A673 (cell line): ENCODE results near the gene TSPAN15. TPM values are rescaled to one million over a fixed set of nuclear protein-coding genes. Genes with fewer than 3 reads are reported as not detected.
"Not testable (repeated sequence)": the region's sequence is repeated elsewhere in the genome, so short reads cannot be mapped to it uniquely, and the experiment has no call there.

Experiments used
- BruUV-seq: library from RNA; stranded (reverse); fragments of 400-500 nt; replicated peaks from 2 replicates; lab custom pipeline; 2021; lab: Mats Ljungman, UMichigan
- CTCF ChIA-PET: fragments of 300-600 bp; sonication (Branson Sonifier 250); formaldehyde crosslinking; loops from one replicate; lab custom pipeline; 2022; ENCODE audit warnings: antibody characterized with exemption; lab: Charles Lee
- POLR2A ChIA-PET: fragments of 300-600 bp; sonication (Branson Sonifier 250); formaldehyde crosslinking; loops from one replicate; lab custom pipeline; 2022; ENCODE audit warnings: antibody characterized with exemption; ENCODE audit not compliant: low non-redundant PET; lab: Charles Lee
- DNase-seq: peaks from one replicate; pipeline ENCODE4 v3.0.0-alpha.2; 2015; ENCODE audit warnings: low spot score
- H3K27ac ChIP-seq: fragments of 200-600 bp; sonication (generic); 2 replicates; pipeline ENCODE4 v1.5.1; 2016; ENCODE audit warnings: mixed run types, low read depth, mild to moderate bottlenecking, mixed read lengths, antibody characterized with exemption, low read length; ENCODE audit not compliant: poor library complexity, severe bottlenecking
- H3K27me3 ChIP-seq: fragments of 200-600 bp; sonication (generic); replicated peaks from 2 replicates; pipeline ENCODE4 v1.6.1; 2017; ENCODE audit warnings: mixed run types, low read depth, mild to moderate bottlenecking, mixed read lengths, antibody characterized with exemption, low read length; ENCODE audit not compliant: insufficient read depth, poor library complexity
- H3K36me3 ChIP-seq: fragments of 200-600 bp; sonication (generic); 2 replicates; pipeline ENCODE4 v1.6.1; 2016; ENCODE audit warnings: mixed run types, mild to moderate bottlenecking, mixed read lengths, antibody characterized with exemption, low read length; ENCODE audit not compliant: insufficient read depth, poor library complexity, severe bottlenecking
- H3K4me1 ChIP-seq: fragments of 200-600 bp; sonication (generic); 2 replicates; pipeline ENCODE4 v1.6.1; 2017; ENCODE audit warnings: mixed run types, mild to moderate bottlenecking, mixed read lengths, antibody characterized with exemption, low read length; ENCODE audit not compliant: insufficient read depth, poor library complexity, severe bottlenecking
- H3K4me3 ChIP-seq: fragments of 200-600 bp; sonication (generic); 2 replicates; pipeline ENCODE4 v1.5.1; 2016; ENCODE audit warnings: low read depth, mixed run types, mild to moderate bottlenecking, mixed read lengths, low read length; ENCODE audit not compliant: poor library complexity, severe bottlenecking
- H3K9me3 ChIP-seq: fragments of 200-600 bp; sonication (generic); 2 replicates; pipeline ENCODE4 v1.6.1; 2016; ENCODE audit warnings: mixed run types, low read depth, mild to moderate bottlenecking, mixed read lengths, antibody characterized with exemption, low read length; ENCODE audit not compliant: poor library complexity, severe bottlenecking
- EZH2 ChIP-seq: fragments of 200-600 bp; sonication (generic); IDR thresholded peaks from 2 replicates; pipeline ENCODE4 v1.6.1; 2017; ENCODE audit warnings: borderline replicate concordance, low read depth, mild to moderate bottlenecking, mixed read lengths, antibody characterized with exemption, low read length; ENCODE audit not compliant: poor library complexity, severe bottlenecking
- intact Hi-C: fragments of 100-400 bp; cut with micrococcal nuclease; formaldehyde crosslinking; loops from one replicate; pipeline ENCODE4 v1.10.0; 2022; ENCODE audit not compliant: unreplicated experiment
- total RNA-seq: library from RNA; stranded (reverse); gene quantifications from 2 replicates; pipeline ENCODE4 v1.2.3, GENCODE V29; 2021
- TF ChIP-seq, protein P1 (sequence below): fragments of 300-800, 200-600 bp; sonication (generic); conservative IDR thresholded peaks from 2 replicates; pipeline ENCODE4 v1.5.1; 2017; ENCODE audit warnings: low read depth, mild to moderate bottlenecking, antibody characterized with exemption, low read length, moderate library complexity, mixed read lengths

The TSPAN15 gene
- total RNA-seq, 1 experiment from 2014 or later = 2.1 TPM

- no peak for TF ChIP-seq EZH2
- TF ChIP-seq, protein P1, sequence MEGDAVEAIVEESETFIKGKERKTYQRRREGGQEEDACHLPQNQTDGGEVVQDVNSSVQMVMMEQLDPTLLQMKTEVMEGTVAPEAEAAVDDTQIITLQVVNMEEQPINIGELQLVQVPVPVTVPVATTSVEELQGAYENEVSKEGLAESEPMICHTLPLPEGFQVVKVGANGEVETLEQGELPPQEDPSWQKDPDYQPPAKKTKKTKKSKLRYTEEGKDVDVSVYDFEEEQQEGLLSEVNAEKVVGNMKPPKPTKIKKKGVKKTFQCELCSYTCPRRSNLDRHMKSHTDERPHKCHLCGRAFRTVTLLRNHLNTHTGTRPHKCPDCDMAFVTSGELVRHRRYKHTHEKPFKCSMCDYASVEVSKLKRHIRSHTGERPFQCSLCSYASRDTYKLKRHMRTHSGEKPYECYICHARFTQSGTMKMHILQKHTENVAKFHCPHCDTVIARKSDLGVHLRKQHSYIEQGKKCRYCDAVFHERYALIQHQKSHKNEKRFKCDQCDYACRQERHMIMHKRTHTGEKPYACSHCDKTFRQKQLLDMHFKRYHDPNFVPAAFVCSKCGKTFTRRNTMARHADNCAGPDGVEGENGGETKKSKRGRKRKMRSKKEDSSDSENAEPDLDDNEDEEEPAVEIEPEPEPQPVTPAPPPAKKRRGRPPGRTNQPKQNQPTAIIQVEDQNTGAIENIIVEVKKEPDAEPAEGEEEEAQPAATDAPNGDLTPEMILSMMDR = no peak
- intact Hi-C loops = no loop called here
- Histone ChIP-seq H3K27ac (no peak overlapping the region), H3K36me3 (no peaks in the 10 kb centered on the region), H3K4me3 (no peak overlapping the region), H3K4me1 (no peaks in the 10 kb centered on the region), H3K9me3 (no peaks in the 10 kb centered on the region), H3K27me3 (no peaks in the 10 kb centered on the region)
- no TSS peak for BruUV-seq
- ChIA-PET CTCF (no interaction called here), POLR2A (no interaction called here)
- DNase-seq = no peak
Measured at GRCh38 chr10:69486922-69487730, 35.9 kb downstream of the TSPAN15 start.

DNA sequence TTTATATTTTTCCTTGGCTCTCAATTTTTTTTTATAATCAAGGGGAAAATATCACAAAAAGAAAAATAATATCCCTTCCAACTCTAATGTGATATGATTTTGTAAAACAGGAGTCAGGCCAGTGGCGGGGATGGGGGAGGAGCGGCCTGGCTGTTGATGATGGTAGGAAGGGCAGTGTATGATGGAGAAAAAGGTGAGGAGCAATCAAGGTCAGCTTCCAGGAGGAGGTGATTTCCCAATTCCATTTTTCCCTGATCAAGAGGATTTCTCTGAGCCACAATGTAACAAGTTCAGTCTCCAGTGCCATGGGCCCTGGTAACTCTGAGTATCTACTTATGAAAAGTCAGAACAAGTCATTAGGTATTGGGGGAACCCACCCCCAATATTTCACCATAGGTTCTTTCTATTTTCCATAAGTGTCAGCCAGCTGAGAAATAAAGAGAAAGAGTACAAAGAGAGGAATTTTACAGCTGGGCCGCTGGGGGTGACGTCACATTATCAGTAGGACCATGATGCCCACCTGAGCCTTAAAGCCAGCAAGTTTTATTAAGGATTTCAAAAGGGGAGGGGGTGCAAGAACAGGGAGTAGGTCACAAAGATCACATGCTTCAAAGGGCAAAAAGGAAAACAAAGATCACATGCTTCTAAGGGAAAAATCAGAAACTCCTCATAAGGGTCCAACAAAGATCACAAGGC is 37.0 kb downstream of the TSPAN15 start:
- H3K36me3 ChIP-seq, intact Hi-C loops, POLR2A ChIA-PET, DNase-seq, CTCF ChIA-PET, BruUV-seq, H3K4me1 ChIP-seq, H3K4me3 ChIP-seq, H3K9me3 ChIP-seq, H3K27me3 ChIP-seq, H3K27ac ChIP-seq: not testable (repeated sequence)

DNA sequence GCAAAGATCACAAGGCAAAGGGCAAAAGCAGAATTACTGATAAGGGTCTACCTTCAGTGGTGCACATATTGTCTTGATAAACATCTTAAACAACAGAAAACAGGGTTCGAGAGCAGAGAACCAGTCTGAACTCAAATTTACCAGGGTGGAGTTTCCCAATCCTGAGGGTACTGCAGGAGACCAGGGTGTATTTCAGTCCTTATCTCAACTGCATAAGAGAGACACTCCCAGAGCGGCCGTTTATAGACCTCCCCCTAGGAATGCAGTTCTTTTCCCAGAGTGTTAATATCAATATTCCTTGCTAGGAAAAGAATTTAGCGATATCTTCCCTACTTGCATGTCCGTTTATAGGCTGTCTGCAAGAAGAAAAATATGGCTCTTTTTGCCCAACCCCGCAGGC is 37.6 kb downstream of the TSPAN15 start:
- H3K4me3 ChIP-seq, H3K27ac ChIP-seq, intact Hi-C loops, DNase-seq, H3K27me3 ChIP-seq, CTCF ChIA-PET, H3K9me3 ChIP-seq, BruUV-seq, H3K4me1 ChIP-seq, POLR2A ChIA-PET, H3K36me3 ChIP-seq: not testable (repeated sequence)

GRCh38 chr10:69489506-69490090 is 38.3 kb downstream of the TSPAN15 start:
- intact Hi-C loops = no loop called here
- TF ChIP-seq, protein P1 = no peak
- no peak overlapping the region for H3K27ac ChIP-seq
- no peak overlapping the region for H3K4me3 ChIP-seq
- no peaks in the 10 kb centered on the region for H3K36me3 ChIP-seq
- ChIA-PET POLR2A (no interaction called here), CTCF (no interaction called here)
- H3K4me1 ChIP-seq = no peaks in the 10 kb centered on the region
- BruUV-seq = no TSS peak
- H3K9me3 ChIP-seq = no peaks in the 10 kb centered on the region
- no peaks in the 10 kb centered on the region for H3K27me3 ChIP-seq
- DNase-seq = no peak
